ENCODE measurements around the gene IL1RAPL2. TPM values are rescaled to one million over a fixed set of nuclear protein-coding genes. Genes with fewer than 3 reads are reported as not detected.
"Not testable (repeated sequence)": the region's sequence is repeated elsewhere in the genome, so short reads cannot be mapped to it uniquely, and the experiment has no call there.

The IL1RAPL2 gene
- not detected for total RNA-seq

DNA sequence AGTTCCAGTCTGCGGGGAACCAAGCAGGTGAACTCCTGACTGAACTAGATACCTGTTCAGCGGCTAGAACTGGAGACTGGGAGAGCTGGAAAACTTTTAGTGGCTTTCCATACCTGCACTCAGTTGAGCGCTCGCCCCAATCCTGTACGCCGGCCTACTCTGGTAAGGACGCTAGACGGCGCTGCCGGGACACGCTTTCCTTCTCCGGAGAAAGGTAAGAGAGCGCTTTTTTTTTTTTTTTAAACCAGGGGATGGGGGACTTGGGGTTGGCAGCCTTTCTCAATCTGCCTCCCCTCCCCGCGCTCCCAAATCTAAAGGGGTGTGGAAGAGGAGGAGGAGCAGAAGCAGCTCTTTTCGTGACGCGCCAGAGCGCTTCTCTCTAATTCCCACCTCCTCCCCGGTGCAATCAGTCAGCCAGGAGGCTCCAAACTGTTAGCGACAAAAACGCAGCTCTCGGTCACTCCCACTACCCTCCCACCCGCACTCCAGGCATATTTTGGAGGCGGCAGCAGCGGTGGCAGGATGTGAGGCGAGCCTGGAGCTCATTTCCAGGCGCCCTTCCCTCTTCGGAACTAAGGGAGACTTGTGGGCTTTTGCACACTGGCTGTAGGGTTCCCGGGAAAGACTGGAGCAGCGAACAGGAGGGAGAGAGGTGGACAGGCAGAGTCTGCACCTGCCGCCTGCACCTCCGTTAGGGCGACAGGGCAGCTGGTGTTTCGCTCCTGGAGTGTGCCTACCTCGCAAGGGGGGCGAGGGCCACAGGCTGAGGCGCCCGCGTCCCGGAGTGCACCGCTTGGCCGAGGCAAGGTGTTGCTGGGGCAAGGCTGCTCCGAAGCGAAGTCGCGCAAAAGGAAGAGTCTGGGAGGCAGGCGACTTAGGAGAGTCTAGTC, at the start of gene IL1RAPL2:
Gene IL1RAPL2, plus strand, starts transcription at position 409 of the 890 bp plus-strand sequence.
- no peaks in the 10 kb centered on the region for H3K4me1 Mint-ChIP-seq
- H3K4me3 Mint-ChIP-seq = no peak within 1 kb of the TSS
- no peak for ATAC-seq
- H3K36me3 Mint-ChIP-seq = no peaks in the 10 kb centered on the region
- CTCF ChIA-PET = no interaction called here
- peak within 1 kb of the TSS; percentile 15 for H3K27ac Mint-ChIP-seq
- no peak for DNase-seq
- no peaks in the 10 kb centered on the region for H3K9me3 Mint-ChIP-seq (ENCODE audit: low read depth)
- peaks cover 41% of the 10 kb centered on the region for H3K27me3 Mint-ChIP-seq

- CTCF ChIA-PET = no interaction called here
- no peak for ATAC-seq
- H3K4me1 Mint-ChIP-seq = no peaks in the 10 kb centered on the region
- H3K27me3 Mint-ChIP-seq = no peaks in the 10 kb centered on the region
- H3K9me3 Mint-ChIP-seq (ENCODE audit: low read depth) = peaks cover 2% of the 10 kb centered on the region
- H3K27ac Mint-ChIP-seq = no peak overlapping the region
- DNase-seq = no peak
- no peaks in the 10 kb centered on the region for H3K36me3 Mint-ChIP-seq
- no peak overlapping the region for H3K4me3 Mint-ChIP-seq
Observed at GRCh38 chrX:104522386-104522785, 43.6 kb upstream of the IL1RAPL2 start.

- peaks cover 2% of the 10 kb centered on the region for H3K9me3 Mint-ChIP-seq (ENCODE audit: low read depth)
- CTCF ChIA-PET = no interaction called here
- DNase-seq (no peak), ATAC-seq (no peak)
- H3K27ac Mint-ChIP-seq = no peak overlapping the region
- no peak overlapping the region for H3K4me3 Mint-ChIP-seq
- H3K4me1 Mint-ChIP-seq = no peaks in the 10 kb centered on the region
- H3K27me3 Mint-ChIP-seq = no peaks in the 10 kb centered on the region
- H3K36me3 Mint-ChIP-seq = no peaks in the 10 kb centered on the region
Observed at GRCh38 chrX:104523858-104524257, 42.1 kb upstream of the IL1RAPL2 start.

- DNase-seq (no peak), ATAC-seq (no peak)
- Mint-ChIP-seq H3K27me3 (no peaks in the 10 kb centered on the region), H3K9me3 (ENCODE audit: low read depth) (peaks cover 2% of the 10 kb centered on the region), H3K4me1 (no peaks in the 10 kb centered on the region), H3K27ac (no peak overlapping the region), H3K4me3 (no peak overlapping the region), H3K36me3 (no peaks in the 10 kb centered on the region)
- CTCF ChIA-PET = no interaction called here
Observed at GRCh38 chrX:104539081-104539480, 26.9 kb upstream of the IL1RAPL2 start.

DNA sequence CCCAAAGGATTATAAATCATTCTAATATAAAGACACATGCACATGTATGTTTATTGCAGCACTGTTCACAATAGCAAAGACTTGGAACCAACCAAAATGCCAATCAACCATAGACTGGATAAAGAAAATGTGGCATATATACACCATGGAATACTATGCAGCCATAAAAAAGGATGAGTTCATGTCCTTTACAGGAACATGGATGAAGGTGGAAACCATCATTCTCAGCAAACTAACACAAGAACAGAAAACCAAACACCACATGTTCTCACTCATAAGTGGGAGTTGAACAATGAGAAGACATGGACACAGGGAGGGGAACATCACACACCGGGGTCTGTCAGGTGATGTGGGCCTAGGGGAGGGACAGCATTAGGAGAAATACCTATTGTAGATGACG, 23.6 kb upstream of the IL1RAPL2 start:
- H3K36me3 Mint-ChIP-seq; H3K9me3 Mint-ChIP-seq (ENCODE audit: low read depth); CTCF ChIA-PET; H3K4me1 Mint-ChIP-seq; H3K27me3 Mint-ChIP-seq; H3K27ac Mint-ChIP-seq; H3K4me3 Mint-ChIP-seq; DNase-seq; ATAC-seq: not testable (repeated sequence)

DNA sequence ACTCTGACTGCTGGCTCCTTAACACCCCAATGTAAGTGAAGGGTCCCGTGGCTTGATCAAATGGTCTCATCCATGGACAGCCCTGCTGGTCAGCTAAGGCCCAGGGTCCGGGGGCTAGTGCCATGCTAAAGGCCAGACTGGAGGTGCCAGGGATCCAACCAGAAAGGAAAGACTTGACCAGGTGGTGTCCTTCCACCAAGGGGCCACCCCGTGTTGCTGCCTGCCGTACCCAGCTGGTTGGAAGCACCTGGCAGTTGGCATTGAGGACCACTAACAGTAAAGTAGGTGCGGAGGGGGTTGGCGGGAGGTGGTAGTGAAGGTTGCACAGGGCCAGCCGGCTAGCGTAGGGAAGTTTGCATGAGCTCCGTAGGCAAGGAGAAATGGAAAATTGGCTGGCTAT, 1.7 kb upstream of the IL1RAPL2 start:
- DNase-seq = no peak
- no peaks in the 10 kb centered on the region for H3K9me3 Mint-ChIP-seq (ENCODE audit: low read depth)
- H3K36me3 Mint-ChIP-seq = no peaks in the 10 kb centered on the region
- CTCF ChIA-PET = interaction anchor here (0.8 kb wide), 1 partner anchor 9 kb away, joined by 3 read pairs; no protein-coding TSS in a partner anchor
- H3K27ac Mint-ChIP-seq = no peak overlapping the region
- H3K4me1 Mint-ChIP-seq = no peaks in the 10 kb centered on the region
- H3K27me3 Mint-ChIP-seq = peaks cover 41% of the 10 kb centered on the region
- ATAC-seq = no peak
- H3K4me3 Mint-ChIP-seq = no peak overlapping the region

DNA sequence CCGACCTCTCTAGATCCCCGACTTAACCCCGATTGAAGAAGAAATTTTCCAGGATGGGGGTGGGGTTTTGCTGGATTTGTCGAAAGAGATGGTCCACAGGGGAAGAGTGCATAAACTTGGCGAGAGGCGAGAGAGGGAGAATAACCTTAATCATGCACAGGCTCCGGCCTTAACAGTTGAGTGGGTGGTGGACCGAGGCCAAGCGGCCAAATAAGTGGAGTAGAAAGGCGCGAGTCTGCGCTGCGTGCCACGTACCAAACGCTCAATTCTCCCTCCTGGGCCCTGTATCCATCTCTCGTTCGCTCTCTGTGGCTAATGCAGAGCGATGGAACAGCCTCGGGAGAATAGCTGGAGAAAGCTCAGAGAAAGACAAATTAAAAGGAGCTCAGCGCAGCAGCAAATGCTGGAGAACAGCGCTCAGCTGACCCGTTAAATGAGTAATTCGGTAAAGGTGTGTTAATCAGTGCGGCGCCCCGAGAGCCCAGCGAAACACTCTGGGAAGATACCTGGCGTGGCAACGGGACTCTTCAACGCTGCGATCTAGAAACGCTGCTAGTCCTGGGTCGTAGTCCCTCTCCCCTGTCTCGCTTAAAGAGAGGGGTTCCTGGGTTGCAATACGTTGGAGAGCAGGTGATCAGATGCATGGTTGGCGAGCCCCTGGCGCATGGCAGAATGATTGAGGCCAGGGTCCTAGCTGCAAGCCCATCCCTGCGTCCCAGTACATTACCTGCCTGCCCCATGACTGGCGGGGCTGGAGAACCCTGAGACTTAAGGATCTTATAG, 887 bp upstream of the IL1RAPL2 start:
- H3K27ac Mint-ChIP-seq = no peak overlapping the region
- CTCF ChIA-PET = interaction anchor here (0.8 kb wide), 1 partner anchor 8 kb away, joined by 3 read pairs; no protein-coding TSS in a partner anchor
- peaks cover 41% of the 10 kb centered on the region for H3K27me3 Mint-ChIP-seq
- H3K36me3 Mint-ChIP-seq = no peaks in the 10 kb centered on the region
- ATAC-seq = no peak
- DNase-seq = no peak
- H3K4me3 Mint-ChIP-seq = no peak overlapping the region
- no peaks in the 10 kb centered on the region for H3K9me3 Mint-ChIP-seq (ENCODE audit: low read depth)
- no peaks in the 10 kb centered on the region for H3K4me1 Mint-ChIP-seq

- ATAC-seq (no peak), DNase-seq (no peak)
- H3K9me3 Mint-ChIP-seq (ENCODE audit: low read depth) = no peaks in the 10 kb centered on the region
- no peak overlapping the region for H3K4me3 Mint-ChIP-seq
- H3K27me3 Mint-ChIP-seq = peaks cover 41% of the 10 kb centered on the region
- CTCF ChIA-PET = no interaction called here
- no peaks in the 10 kb centered on the region for H3K4me1 Mint-ChIP-seq
- H3K36me3 Mint-ChIP-seq = no peaks in the 10 kb centered on the region
- no peak overlapping the region for H3K27ac Mint-ChIP-seq
Observed at GRCh38 chrX:104566681-104567501, 892 bp downstream of the IL1RAPL2 start.

- CTCF ChIA-PET = no interaction called here
- Mint-ChIP-seq H3K36me3 (no peaks in the 10 kb centered on the region), H3K27me3 (peaks cover 41% of the 10 kb centered on the region), H3K9me3 (ENCODE audit: low read depth) (no peaks in the 10 kb centered on the region), H3K27ac (no peak overlapping the region), H3K4me3 (no peak overlapping the region), H3K4me1 (no peaks in the 10 kb centered on the region)
- ATAC-seq (no peak), DNase-seq (no peak)
Observed at GRCh38 chrX:104567506-104567905, 1.5 kb downstream of the IL1RAPL2 start.

GRCh38 chrX:104568304-104568915, 2.4 kb downstream of the IL1RAPL2 start:
- Mint-ChIP-seq H3K36me3 (no peaks in the 10 kb centered on the region), H3K4me3 (no peak overlapping the region), H3K9me3 (ENCODE audit: low read depth) (no peaks in the 10 kb centered on the region), H3K27ac (no peak overlapping the region), H3K4me1 (no peaks in the 10 kb centered on the region), H3K27me3 (peaks cover 41% of the 10 kb centered on the region)
- CTCF ChIA-PET = no interaction called here
- ATAC-seq (no peak), DNase-seq (no peak)

GRCh38 chrX:104618106-104618895, 52.3 kb downstream of the IL1RAPL2 start:
- Mint-ChIP-seq H3K4me3 (no peak overlapping the region), H3K4me1 (no peaks in the 10 kb centered on the region), H3K36me3 (no peaks in the 10 kb centered on the region), H3K27ac (no peak overlapping the region), H3K9me3 (ENCODE audit: low read depth) (no peaks in the 10 kb centered on the region), H3K27me3 (no peaks in the 10 kb centered on the region)
- no peak for ATAC-seq
- no peak for DNase-seq
- CTCF ChIA-PET = no interaction called here

- no peaks in the 10 kb centered on the region for H3K36me3 Mint-ChIP-seq
- DNase-seq (no peak), ATAC-seq (no peak)
- CTCF ChIA-PET = no interaction called here
- H3K27me3 Mint-ChIP-seq = no peaks in the 10 kb centered on the region
- H3K9me3 Mint-ChIP-seq (ENCODE audit: low read depth) = no peaks in the 10 kb centered on the region
- H3K27ac Mint-ChIP-seq = no peak overlapping the region
- no peaks in the 10 kb centered on the region for H3K4me1 Mint-ChIP-seq
- no peak overlapping the region for H3K4me3 Mint-ChIP-seq
Observed at GRCh38 chrX:104621781-104622180, 55.8 kb downstream of the IL1RAPL2 start.

All from activated CD8-positive, alpha-beta memory T cell treated with anti-CD3 and anti-CD28 coated beads, Interleukin-2, amount 10 ng/mL, durations not matched to agents 7 days and 5 days (primary cell).